Fibroblast of skin of back (primary cell): Measurements from ENCODE around the gene RWDD2A. TPM values are rescaled to one million over a fixed set of nuclear protein-coding genes. Genes with fewer than 3 reads are reported as not detected.
"Not testable (repeated sequence)": the region's sequence is repeated elsewhere in the genome, so short reads cannot be mapped to it uniquely, and the experiment has no call there.

Experiments used
- DNase-seq: peaks from one replicate; pipeline ENCODE4 v3.0.0-alpha.2; 2013
- polyA plus RNA-seq, 2 experiments: library from polyadenylated mRNA; unstranded; fragments of 120-200 nt; gene quantifications; one replicate each; pipeline ENCODE4 v1.2.1, GENCODE V29; 2013; ENCODE audit not compliant: insufficient read length in 2 of 2

Gene RWDD2A
- 3.6 TPM for polyA plus RNA-seq (2013, experiment 1 of 2; ENCODE audit: insufficient read length)
- polyA plus RNA-seq (2013, experiment 2 of 2; ENCODE audit: insufficient read length), result 5.4 TPM

DNA sequence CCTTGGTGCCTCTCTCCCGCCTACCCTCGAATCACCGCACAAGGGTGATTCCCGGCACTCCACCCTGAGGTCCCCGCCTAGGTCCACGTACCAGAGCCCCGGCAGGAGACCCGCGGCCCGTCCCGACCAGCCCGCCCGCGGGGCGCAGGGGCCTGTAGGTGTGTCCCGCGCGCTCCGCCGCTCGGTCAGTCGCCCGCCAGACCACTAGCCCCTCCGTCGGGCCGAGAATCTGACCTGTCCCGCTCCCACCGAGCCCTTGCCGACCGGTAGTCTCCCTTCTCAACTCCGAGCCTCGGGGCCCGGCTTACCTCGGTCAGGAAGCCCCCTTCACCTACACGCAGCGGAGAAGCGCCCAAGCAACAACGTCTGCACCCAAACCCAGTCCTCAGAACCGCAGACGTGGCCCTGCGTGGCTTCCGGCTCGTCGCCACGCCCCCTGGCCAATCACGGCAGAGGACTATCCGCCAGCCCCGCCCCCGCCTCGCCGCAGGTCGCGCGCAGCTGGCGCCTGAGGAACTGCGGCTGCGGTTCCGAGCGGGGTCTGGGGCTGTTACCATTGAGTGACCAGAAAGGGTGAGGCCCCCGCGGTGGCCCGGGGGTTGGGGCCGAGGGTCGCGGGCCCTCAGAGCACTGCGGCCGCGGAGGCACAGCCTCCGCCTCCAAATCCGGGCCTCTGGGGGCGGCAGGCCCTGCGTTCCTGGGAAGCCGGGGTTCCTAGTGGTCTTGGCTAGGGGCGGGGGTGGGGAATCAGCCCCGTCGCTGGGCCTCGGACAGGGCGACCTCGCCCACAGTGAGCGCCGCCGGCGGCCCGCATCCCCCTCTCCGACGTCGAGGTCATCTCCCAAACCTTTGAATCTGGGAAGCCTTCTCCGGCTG, at the start of gene RWDD2A, which contains the start of gene PGM3:
RWDD2A (plus strand) TSS at position 487 of the 876 bp plus-strand sequence. CDS start 1,095 bp downstream, outside the sequence.
PGM3 (minus strand) TSS at position 395 of the 876 bp plus-strand sequence. CDS start 2,253 bp downstream, outside the sequence.
- DNase-seq, result peak; percentile 88

DNA sequence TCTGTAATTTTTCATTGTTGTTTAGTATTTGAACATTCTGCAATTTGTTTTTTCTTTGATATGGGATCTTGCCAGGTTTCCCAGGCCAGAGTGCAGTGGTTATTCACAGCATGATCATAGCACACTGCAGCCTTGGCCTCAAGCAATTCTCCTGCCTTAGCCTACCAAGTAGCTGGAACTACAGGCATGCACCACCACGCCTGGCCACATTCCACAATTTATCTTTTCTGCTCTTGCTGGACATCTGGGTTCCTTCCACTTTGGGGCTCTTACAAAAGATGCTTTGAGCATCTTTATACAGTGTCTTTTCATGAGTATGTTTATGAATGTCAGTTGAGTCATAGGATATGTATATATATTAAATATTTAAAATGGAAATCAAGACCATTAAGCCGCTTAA, 42.0 kb upstream of the RWDD2A start:
- peak; percentile 4 for DNase-seq

DNA sequence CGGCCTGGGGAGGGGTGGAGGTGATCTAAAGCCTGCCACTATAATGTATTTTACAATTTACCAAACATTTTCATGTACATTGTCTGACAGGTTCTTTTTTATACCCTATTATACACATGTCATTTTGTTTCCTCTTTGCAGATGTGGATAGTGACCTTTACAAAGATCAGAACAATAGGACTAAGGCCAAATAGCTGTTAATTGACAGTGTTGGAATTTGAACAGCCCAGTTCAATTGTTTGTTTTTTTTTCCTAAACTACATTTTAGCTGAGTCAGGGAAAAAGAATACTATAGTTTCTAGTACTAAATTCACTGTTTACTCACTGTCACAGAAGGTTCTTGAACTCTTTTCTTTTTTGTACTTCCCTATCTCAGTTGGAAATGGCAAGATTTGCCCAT, 40.2 kb upstream of the RWDD2A start:
- DNase-seq, result no peak

GRCh38 chr6:83153883-83154521, 39.2 kb upstream of the RWDD2A start:
- DNase-seq, result no peak

DNA sequence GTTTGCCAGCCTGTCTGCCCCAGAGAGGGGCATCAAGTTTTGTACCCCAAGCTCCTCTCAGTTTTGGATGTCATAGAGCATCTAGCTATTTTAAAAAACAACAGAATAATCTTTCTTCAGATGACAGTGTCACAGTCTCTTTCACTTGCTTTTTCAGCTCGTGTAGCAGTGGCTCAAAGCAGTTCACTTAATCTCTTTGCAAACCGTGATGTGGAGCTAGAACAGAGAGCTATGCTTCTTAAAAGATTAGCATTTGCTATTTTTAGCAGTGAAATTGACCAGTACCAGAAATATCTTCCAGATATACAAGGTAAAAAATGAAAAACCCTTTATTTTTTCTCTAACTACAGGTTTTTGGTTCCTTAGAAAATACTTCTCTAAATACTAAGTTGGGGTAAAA, 37.4 kb upstream of the RWDD2A start:
- DNase-seq, result no peak

DNA sequence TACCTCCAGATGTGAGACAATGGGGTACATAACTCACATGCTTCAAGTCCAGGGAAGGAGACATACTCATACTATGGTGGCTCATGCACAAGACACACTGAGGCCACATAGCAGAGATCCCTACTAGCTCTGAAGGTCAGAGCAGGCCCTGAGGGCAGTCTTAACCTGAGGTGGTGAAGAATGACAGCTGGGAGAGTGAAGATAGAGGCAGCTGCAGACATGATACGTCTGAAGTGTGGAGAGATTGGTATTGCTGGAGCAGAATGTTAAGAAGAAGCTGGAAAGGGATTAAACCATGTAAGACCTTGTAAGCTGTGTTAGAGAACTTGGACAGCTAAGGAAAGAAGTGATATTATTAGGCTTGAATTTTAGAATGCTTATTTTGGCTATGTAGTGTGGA, 33.0 kb upstream of the RWDD2A start:
- no peak for DNase-seq

- peak; percentile 19 for DNase-seq
Observed at GRCh38 chr6:83167726-83168278, 25.4 kb upstream of the RWDD2A start.

DNA sequence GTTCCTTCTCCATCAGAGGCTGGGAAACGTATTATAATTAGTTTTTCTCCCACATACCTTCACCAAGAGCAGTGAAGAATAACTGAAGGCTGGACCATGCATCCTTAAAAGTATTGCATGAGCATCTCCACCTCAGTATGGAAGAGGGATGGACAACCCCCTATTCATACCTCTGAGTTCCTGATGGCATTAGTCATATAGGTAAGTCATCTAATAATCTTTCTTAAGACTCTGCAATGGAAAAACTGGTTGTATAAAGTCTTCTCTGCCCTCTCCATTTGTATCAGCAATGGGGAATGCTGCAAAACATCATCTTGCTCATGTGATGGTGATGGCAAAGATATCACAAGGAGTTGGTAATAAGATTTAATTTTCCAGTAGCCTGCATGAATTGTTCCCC, 24.6 kb upstream of the RWDD2A start:
- DNase-seq, result no peak

DNA sequence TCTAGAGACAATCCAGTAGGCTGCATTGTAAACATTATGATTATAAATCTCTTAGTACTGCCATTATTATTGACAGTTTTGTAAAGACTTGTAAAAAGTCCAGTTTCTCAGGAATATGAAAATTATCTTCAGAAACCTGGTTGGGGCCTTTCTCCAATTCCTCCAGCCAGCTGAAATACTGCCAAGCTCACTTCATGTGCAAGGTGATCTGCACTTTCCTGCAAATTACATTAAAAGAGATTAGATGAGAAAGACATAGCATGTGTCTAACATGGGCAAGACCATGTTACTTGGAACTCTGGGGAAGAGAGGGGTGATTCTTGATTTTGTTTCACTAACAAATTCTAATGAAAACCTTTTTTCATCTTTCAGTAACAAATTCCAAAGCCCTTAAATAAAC, 24.1 kb upstream of the RWDD2A start:
- no peak for DNase-seq

DNA sequence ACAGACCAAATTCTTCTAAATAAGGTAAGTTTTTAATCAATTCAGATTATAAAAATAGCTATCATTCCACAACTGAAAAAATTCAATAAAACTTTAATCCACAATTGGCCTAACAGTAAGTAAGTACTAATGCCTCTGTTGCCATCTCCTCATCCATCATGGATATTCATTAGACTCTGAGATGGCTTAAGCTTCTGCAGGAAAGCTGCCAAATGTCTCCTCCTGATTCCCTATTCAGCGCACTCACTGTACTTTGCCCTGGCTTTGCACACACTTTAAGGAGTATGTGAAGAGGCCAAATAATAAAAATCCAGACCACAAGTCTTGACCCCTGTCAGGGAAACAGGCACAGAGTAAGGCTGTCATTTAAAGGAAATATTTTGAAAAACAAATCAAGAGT, 23.6 kb upstream of the RWDD2A start:
- no peak for DNase-seq

GRCh38 chr6:83176246-83176645, 16.9 kb upstream of the RWDD2A start:
- no peak for DNase-seq

DNA sequence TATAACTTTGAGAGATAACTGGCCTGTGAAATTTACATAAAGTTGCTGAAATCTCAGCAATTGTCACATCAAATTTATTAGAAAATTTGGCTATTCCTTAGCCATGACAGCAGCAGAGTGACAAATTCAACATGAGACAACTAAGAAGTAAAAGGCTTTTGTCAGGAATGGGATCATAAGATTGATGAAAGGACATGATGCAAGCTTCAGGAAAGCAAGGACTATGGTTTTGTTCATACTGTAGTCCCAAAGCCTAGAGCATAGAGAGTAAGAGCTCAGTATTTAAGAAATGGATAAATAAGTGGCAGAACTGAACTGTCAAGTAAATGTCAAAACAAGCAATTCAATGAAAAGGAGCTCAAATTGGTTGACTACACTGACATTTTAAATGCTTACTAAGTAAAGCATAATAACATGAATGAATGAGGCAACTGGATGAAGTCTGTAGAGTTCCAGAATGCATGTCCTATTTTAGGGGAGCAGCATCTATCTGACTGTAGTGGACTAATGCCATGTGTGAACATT, 12.7 kb upstream of the RWDD2A start:
- DNase-seq, result no peak

DNA sequence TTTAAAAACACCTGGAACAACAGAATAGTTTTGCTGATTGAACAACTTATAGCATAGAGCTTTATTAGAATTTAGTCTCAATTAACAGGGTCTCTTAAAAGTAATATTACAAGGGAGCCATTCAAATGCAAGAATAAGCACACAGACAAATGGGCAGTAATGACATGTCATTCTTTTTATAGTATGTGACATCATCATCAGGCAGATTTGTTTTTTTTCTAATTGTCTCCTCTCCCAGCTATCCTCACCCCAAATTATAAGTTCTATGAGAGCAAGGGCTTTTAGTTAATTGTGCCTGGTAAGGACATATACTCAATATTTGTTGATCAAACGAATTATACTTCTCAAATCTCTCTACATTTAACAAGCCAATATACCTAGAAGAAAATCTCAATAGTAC, 11.0 kb upstream of the RWDD2A start:
- DNase-seq, result no peak

GRCh38 chr6:83183082-83183828, 9.9 kb upstream of the RWDD2A start:
- peak; percentile 96 for DNase-seq

GRCh38 chr6:83185096-83185495, 8.1 kb upstream of the RWDD2A start:
- DNase-seq, result peak; percentile 12

GRCh38 chr6:83188501-83188900, 4.7 kb upstream of the RWDD2A start:
- DNase-seq, result no peak

DNA sequence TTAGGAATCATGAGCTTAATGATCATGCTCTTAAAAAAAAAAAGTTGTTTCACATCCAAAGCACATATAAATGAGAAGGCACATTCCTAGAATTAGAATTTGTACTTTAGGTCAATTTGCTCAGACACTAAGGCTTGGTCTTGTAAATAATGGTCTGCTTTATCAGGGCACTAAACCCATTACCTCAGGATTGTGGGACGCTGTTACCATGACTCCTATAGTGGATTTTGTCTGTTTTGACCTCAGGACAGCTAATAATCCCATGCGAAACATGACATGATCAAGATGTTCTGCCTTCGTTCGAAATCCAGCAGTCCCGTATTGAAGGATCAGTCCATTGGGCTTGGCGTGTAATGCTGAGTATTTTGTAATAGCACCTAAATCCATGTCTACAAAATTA, 2.5 kb upstream of the RWDD2A start:
- no peak for DNase-seq

- DNase-seq, result not testable (repeated sequence)
Observed at GRCh38 chr6:83191974-83192373, 1.2 kb upstream of the RWDD2A start.

DNA sequence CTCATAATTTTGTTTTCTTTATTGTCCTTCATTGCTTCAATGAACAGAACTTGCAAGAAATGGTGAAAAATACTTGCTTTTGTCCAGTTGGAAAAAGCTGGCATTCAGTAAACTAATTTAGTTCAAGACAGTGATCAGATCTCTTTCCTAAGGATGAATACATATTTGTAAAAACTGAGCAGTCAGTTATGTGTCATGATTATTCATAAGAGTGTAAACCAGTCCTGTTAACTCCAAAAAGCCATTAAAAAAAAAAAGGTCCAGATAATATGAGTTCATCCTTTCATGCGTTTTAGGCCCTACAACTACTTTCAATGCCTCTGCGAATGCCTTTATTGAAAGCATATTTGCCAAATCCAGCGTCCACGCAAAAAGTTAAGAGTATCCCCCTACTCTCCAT, 701 bp upstream of the RWDD2A start:
- DNase-seq, result peak; percentile 17

DNA sequence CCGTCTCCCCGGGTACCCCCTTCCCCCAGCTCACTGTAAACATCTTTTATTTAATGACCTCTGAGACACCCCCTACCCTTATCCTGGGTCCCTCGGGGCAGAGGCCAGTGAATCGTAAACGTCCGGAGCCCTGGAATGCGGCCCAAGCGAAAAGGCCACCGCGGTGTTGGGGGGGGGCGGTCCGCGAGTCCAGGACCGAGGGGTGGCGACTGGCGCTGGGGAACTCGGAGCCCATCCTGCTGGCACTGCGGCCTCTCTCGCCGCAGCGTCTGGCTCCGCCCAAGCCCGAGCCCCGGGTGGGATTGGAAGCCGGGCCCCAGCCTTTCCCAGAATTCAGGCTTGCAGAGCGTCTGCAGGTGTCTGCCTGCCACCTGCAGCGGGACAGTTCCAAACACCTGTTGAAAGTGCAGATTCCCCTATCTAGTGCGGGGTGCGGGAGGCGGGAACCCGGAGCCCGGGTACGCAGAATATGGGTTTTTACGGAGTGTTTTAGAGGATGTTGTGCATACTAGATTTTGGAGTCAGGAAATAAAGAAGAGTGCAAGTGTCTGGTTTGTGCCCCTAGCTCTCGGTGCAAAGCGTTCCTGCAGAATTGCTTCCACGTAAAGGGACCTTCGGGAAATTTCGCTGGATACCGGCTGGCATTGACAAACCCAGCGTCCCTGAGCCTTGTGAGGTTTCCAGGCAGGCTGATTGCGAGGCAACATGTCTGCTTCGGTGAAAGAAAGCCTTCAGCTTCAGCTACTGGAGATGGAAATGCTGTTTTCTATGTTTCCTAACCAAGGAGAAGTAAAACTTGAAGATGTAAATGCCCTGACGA, 800 bp downstream of the RWDD2A start:
- DNase-seq, result peak; percentile 48

DNA sequence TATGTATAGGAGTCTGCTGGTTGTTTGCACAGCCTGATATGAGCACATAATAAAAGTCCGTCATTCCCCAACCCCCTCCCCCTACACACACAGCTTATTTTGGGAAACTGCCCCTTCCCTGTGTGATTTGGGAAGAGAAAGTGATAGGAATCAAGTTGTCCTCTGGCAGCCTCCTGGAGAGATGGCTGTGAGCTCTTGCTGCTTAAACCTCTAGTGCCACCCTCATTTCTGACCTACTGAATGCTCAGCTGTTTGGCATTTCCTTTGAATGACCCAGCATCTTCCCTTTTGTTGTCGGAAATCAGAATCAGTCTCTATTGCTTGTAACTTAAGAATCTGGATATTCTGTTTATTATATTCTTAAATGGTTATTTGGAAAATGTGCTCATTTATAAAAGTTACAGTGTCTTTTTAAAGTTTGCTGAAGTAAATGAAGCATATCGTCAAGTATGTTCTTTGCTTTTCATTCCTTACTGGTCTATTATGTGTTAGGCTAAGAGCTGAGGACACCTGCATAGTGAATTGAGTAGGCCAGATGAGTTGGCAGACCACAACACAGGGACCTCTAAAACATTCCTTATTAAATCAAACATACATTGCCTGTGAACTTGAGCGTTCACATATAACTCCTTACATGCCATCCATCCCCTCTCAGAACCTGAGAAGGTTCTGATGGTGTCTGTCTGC, 5.5 kb downstream of the RWDD2A start:
- DNase-seq, result peak; percentile 60
